ENCODE results near the gene NUDT5. TPM values are rescaled to one million over a fixed set of nuclear protein-coding genes. Genes with fewer than 3 reads are reported as not detected.
A peak's percentile ranks its signal among the peaks of the same experiment; 100 is the strongest.

Gene NUDT5
- total RNA-seq, 1 experiment from 2014 or later, result 119 TPM

DNA sequence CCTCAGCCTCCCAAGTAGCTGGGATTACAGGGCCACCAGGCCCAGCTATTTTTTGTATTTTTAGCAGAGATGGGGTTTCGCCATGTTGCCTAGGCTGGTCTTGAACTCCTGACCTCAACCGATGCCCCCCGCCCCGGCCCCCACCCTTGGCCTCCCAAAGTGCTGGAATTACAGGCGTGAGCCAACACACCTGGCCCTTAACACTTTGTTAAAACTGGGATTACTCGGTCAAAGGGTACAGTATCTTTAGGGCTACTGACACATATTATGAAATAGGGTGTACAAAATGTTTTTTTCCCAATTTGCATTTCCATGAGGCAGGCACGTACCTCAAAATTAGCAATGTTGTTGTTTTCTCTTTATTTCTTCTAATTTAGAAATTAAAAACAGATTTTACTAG lies 11.5 kb downstream of the NUDT5 start:
- Mint-ChIP-seq H3K27me3 (ENCODE audit: low read depth) (no peaks in the 10 kb centered on the region), H3K9me3 (no peaks in the 10 kb centered on the region), H3K36me3 (peaks cover 45% of the 10 kb centered on the region), H3K4me1 (peaks cover 31% of the 10 kb centered on the region), H3K4me3 (no peak overlapping the region), H3K27ac (no peak overlapping the region)
- ATAC-seq, result no peak
- TF ChIP-seq TEAD1 (CRISPR knock-in tag; IDR thresholded peaks at IDR 0.05) (no peak), GABPB1 (CRISPR knock-in tag; IDR thresholded peaks at IDR 0.05) (no peak), ZNF671 (CRISPR knock-in tag; IDR thresholded peaks at IDR 0.05) (no peak), NFATC4 (CRISPR knock-in tag; IDR thresholded peaks at IDR 0.05) (no peak), ZNF263 (CRISPR knock-in tag; IDR thresholded peaks at IDR 0.05; ENCODE audit: low read depth) (no peak)
- TF ChIP-seq, protein P1, sequence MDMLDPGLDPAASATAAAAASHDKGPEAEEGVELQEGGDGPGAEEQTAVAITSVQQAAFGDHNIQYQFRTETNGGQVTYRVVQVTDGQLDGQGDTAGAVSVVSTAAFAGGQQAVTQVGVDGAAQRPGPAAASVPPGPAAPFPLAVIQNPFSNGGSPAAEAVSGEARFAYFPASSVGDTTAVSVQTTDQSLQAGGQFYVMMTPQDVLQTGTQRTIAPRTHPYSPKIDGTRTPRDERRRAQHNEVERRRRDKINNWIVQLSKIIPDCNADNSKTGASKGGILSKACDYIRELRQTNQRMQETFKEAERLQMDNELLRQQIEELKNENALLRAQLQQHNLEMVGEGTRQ (CRISPR knock-in tag; IDR thresholded peaks at IDR 0.05), result no peak
- TF ChIP-seq, protein P2, sequence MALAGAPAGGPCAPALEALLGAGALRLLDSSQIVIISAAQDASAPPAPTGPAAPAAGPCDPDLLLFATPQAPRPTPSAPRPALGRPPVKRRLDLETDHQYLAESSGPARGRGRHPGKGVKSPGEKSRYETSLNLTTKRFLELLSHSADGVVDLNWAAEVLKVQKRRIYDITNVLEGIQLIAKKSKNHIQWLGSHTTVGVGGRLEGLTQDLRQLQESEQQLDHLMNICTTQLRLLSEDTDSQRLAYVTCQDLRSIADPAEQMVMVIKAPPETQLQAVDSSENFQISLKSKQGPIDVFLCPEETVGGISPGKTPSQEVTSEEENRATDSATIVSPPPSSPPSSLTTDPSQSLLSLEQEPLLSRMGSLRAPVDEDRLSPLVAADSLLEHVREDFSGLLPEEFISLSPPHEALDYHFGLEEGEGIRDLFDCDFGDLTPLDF (CRISPR knock-in tag; IDR thresholded peaks at IDR 0.05), result no peak
- TF ChIP-seq, protein P3, sequence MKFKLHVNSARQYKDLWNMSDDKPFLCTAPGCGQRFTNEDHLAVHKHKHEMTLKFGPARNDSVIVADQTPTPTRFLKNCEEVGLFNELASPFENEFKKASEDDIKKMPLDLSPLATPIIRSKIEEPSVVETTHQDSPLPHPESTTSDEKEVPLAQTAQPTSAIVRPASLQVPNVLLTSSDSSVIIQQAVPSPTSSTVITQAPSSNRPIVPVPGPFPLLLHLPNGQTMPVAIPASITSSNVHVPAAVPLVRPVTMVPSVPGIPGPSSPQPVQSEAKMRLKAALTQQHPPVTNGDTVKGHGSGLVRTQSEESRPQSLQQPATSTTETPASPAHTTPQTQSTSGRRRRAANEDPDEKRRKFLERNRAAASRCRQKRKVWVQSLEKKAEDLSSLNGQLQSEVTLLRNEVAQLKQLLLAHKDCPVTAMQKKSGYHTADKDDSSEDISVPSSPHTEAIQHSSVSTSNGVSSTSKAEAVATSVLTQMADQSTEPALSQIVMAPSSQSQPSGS (CRISPR knock-in tag; IDR thresholded peaks at IDR 0.05; ENCODE audit: borderline replicate concordance, low read depth), result no peak
- TF ChIP-seq, protein P4, sequence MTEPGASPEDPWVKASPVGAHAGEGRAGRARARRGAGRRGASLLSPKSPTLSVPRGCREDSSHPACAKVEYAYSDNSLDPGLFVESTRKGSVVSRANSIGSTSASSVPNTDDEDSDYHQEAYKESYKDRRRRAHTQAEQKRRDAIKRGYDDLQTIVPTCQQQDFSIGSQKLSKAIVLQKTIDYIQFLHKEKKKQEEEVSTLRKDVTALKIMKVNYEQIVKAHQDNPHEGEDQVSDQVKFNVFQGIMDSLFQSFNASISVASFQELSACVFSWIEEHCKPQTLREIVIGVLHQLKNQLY (CRISPR knock-in tag; IDR thresholded peaks at IDR 0.05), result no peak
- TF ChIP-seq, protein P5, sequence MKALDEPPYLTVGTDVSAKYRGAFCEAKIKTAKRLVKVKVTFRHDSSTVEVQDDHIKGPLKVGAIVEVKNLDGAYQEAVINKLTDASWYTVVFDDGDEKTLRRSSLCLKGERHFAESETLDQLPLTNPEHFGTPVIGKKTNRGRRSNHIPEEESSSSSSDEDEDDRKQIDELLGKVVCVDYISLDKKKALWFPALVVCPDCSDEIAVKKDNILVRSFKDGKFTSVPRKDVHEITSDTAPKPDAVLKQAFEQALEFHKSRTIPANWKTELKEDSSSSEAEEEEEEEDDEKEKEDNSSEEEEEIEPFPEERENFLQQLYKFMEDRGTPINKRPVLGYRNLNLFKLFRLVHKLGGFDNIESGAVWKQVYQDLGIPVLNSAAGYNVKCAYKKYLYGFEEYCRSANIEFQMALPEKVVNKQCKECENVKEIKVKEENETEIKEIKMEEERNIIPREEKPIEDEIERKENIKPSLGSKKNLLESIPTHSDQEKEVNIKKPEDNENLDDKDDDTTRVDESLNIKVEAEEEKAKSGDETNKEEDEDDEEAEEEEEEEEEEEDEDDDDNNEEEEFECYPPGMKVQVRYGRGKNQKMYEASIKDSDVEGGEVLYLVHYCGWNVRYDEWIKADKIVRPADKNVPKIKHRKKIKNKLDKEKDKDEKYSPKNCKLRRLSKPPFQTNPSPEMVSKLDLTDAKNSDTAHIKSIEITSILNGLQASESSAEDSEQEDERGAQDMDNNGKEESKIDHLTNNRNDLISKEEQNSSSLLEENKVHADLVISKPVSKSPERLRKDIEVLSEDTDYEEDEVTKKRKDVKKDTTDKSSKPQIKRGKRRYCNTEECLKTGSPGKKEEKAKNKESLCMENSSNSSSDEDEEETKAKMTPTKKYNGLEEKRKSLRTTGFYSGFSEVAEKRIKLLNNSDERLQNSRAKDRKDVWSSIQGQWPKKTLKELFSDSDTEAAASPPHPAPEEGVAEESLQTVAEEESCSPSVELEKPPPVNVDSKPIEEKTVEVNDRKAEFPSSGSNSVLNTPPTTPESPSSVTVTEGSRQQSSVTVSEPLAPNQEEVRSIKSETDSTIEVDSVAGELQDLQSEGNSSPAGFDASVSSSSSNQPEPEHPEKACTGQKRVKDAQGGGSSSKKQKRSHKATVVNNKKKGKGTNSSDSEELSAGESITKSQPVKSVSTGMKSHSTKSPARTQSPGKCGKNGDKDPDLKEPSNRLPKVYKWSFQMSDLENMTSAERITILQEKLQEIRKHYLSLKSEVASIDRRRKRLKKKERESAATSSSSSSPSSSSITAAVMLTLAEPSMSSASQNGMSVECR (CRISPR knock-in tag; IDR thresholded peaks at IDR 0.05; ENCODE audit: borderline replicate concordance), result no peak
- no peak for DNase-seq (ENCODE audit: low spot score)
- ChIA-PET CTCF (no interaction called here), POLR2A (no interaction called here)

DNA sequence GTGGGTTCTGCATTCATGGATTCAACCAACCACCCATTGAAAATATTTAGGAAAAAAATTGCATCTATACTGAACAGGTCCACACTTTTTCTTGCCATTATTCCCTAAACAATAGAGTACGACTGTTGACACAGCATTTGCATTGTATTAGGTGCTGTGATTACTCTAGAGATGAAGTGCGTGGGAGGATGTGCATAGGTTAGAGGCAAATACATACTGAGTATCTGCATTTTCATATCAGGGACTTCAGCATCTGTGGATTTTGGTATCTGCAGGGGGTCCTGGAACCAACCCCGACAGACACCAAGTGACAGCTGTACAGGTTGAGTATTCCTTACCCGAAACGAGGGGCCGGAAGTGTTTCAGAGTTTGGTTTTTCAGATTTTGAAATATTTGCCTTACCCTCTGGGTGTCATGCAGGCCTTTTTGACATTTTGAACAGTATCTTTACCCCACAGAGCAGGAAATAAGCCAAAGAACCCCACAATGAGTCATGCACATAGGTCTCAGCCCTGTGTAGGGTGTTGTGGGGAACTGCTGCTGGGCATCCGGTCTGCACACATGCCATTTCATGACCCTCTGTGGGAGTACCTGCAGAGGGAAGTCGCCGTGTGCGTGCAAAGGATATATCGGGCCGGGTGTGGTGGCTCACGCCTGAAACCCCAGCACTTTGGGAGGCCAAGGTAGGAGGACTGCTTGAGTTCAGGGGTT lies 14.5 kb downstream of the NUDT5 start:
- Mint-ChIP-seq H3K4me3 (no peak overlapping the region), H3K36me3 (peaks cover 59% of the 10 kb centered on the region), H3K4me1 (peaks cover 21% of the 10 kb centered on the region), H3K27me3 (ENCODE audit: low read depth) (no peaks in the 10 kb centered on the region), H3K9me3 (no peaks in the 10 kb centered on the region), H3K27ac (peak overlapping the region; percentile 96; the same call in 1 of the 2 replicates)
- CTCF ChIA-PET, result interaction anchor here (0.5 to 0.6 kb wide), 2 partner anchors 159 to 446 kb away, joined by 3 to 5 read pairs; no protein-coding TSS in a partner anchor
- no peak for DNase-seq (ENCODE audit: low spot score)
- POLR2A ChIA-PET, result interaction anchor here (1.0 kb wide), 1 partner anchor 8 kb away, joined by 3 read pairs; no protein-coding TSS in a partner anchor
- no peak for ATAC-seq
- TF ChIP-seq TEAD1 (CRISPR knock-in tag; IDR thresholded peaks at IDR 0.05) (no peak), ELF4 (CRISPR knock-in tag; IDR thresholded peaks at IDR 0.05; ENCODE audit: low read depth) (no peak), RORB (CRISPR knock-in tag; IDR thresholded peaks at IDR 0.05) (no peak), TEAD4 (CRISPR knock-in tag; IDR thresholded peaks at IDR 0.05) (no peak), NR1H2 (CRISPR knock-in tag; IDR thresholded peaks at IDR 0.05) (no peak), ETV6 (CRISPR knock-in tag; IDR thresholded peaks at IDR 0.05) (no peak)
- TF ChIP-seq, protein P5 (CRISPR knock-in tag; IDR thresholded peaks at IDR 0.05; ENCODE audit: borderline replicate concordance), result no peak
- TF ChIP-seq, protein P6, sequence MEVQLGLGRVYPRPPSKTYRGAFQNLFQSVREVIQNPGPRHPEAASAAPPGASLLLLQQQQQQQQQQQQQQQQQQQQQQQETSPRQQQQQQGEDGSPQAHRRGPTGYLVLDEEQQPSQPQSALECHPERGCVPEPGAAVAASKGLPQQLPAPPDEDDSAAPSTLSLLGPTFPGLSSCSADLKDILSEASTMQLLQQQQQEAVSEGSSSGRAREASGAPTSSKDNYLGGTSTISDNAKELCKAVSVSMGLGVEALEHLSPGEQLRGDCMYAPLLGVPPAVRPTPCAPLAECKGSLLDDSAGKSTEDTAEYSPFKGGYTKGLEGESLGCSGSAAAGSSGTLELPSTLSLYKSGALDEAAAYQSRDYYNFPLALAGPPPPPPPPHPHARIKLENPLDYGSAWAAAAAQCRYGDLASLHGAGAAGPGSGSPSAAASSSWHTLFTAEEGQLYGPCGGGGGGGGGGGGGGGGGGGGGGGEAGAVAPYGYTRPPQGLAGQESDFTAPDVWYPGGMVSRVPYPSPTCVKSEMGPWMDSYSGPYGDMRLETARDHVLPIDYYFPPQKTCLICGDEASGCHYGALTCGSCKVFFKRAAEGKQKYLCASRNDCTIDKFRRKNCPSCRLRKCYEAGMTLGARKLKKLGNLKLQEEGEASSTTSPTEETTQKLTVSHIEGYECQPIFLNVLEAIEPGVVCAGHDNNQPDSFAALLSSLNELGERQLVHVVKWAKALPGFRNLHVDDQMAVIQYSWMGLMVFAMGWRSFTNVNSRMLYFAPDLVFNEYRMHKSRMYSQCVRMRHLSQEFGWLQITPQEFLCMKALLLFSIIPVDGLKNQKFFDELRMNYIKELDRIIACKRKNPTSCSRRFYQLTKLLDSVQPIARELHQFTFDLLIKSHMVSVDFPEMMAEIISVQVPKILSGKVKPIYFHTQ (CRISPR knock-in tag; IDR thresholded peaks at IDR 0.05), result no peak
- TF ChIP-seq, protein P4 (CRISPR knock-in tag; IDR thresholded peaks at IDR 0.05), result no peak
